HEK293 (cell line): ENCODE results near the gene VEZF1.

Experiments
- CTCF ChIA-PET: fragments of 350-600 bp; formaldehyde crosslinking; extraction: SDS; loops from one replicate; lab custom pipeline; 2021; ENCODE audit warnings: antibody characterized with exemption; lab: Yijun Ruan, JAX
- POLR2A ChIA-PET: fragments of 300-600 bp; formaldehyde crosslinking; extraction: SDS; loops from one replicate; lab custom pipeline; 2020; ENCODE audit warnings: antibody characterized with exemption, inconsistent platforms; lab: Yijun Ruan, JAX
- H3K27ac ChIP-seq: fragments of 200-500 bp; sonication (Bioruptor generic); 2 replicates; pipeline ENCODE4 v1.5.1; 2014; ENCODE audit warnings: low read depth, low read length, control low read depth, inconsistent platforms; ENCODE audit errors: extremely low read depth
- H3K36me3 ChIP-seq, 2 experiments: fragments of 200-500 bp in 1 of 2; sonication (Bioruptor generic) in 1 of 2; 1 replicate in 1 of 2; 2 replicates in 1 of 2; pipeline ENCODE4 v1.5.1; 2014 to 2017; ENCODE audit warnings: inconsistent platforms in 2 of 2, low read length in 2 of 2; ENCODE audit not compliant: control insufficient read depth in 2 of 2, insufficient read depth in 1 of 2
- H3K4me1 ChIP-seq: fragments of 200-500 bp; sonication (Bioruptor generic); 2 replicates; pipeline ENCODE4 v1.5.1; 2014; ENCODE audit warnings: mild to moderate bottlenecking, low read length, inconsistent platforms; ENCODE audit not compliant: control insufficient read depth, insufficient read depth
- H3K4me3 ChIP-seq: 2 replicates; pipeline ENCODE4 v1.5.1; 2011; ENCODE audit warnings: low read depth, mild to moderate bottlenecking, control low read depth, low read length, moderate library complexity
- H3K9me3 ChIP-seq: fragments of 200-500 bp; sonication (Bioruptor generic); 2 replicates; pipeline ENCODE4 v1.5.1; 2014; ENCODE audit warnings: low read depth, low read length, inconsistent platforms; ENCODE audit not compliant: control insufficient read depth, insufficient read depth
- ATF2 ChIP-seq: fragments of 450-650 bp; formaldehyde crosslinking; IDR thresholded peaks from 2 replicates; pipeline ENCODE4 v1.5.1; 2016; ENCODE audit warnings: missing biosample characterization, missing genetic modification characterization, low read depth
- GFI1B ChIP-seq: fragments of 450-650 bp; formaldehyde crosslinking; IDR thresholded peaks from 2 replicates; pipeline ENCODE4 v1.5.1; 2016; ENCODE audit warnings: missing biosample characterization, missing genetic modification characterization
- HIC1 ChIP-seq: fragments of 450-650 bp; formaldehyde crosslinking; IDR thresholded peaks from 2 replicates; pipeline ENCODE4 v1.5.1; 2016; ENCODE audit warnings: missing biosample characterization, missing genetic modification characterization
- HOXC10 ChIP-seq: sonication (generic); formaldehyde crosslinking; IDR thresholded peaks from 2 replicates; pipeline ENCODE4 v1.8.1; 2023; ENCODE audit warnings: mild to moderate bottlenecking, missing genetic modification reagents
- KLF17 ChIP-seq: fragments of 450-650 bp; formaldehyde crosslinking; IDR thresholded peaks from 2 replicates; pipeline ENCODE4 v1.5.1; 2016; ENCODE audit warnings: missing biosample characterization, missing genetic modification characterization
- MZF1 ChIP-seq: fragments of 450-650 bp; formaldehyde crosslinking; IDR thresholded peaks from 2 replicates; pipeline ENCODE4 v1.5.1; 2017; ENCODE audit warnings: missing biosample characterization, missing genetic modification characterization, borderline replicate concordance
- PRDM4 ChIP-seq: fragments of 450-650 bp; formaldehyde crosslinking; IDR thresholded peaks from 2 replicates; pipeline ENCODE4 v1.5.1; 2017; ENCODE audit warnings: missing biosample characterization, missing genetic modification characterization
- ZBTB10 ChIP-seq: fragments of 450-650 bp; formaldehyde crosslinking; IDR thresholded peaks from 2 replicates; pipeline ENCODE4 v1.5.1; 2016; ENCODE audit warnings: missing biosample characterization, missing genetic modification characterization
- ZBTB11 ChIP-seq: fragments of 450-650 bp; formaldehyde crosslinking; conservative IDR thresholded peaks from 2 replicates; pipeline ENCODE4 v1.5.1; 2016; ENCODE audit warnings: low read depth, missing biosample characterization, missing genetic modification characterization
- ZBTB21 ChIP-seq: fragments of 450-650 bp; formaldehyde crosslinking; IDR thresholded peaks from 2 replicates; pipeline ENCODE4 v1.5.1; 2017; ENCODE audit warnings: missing biosample characterization, missing genetic modification characterization
- ZNF16 ChIP-seq: fragments of 450-650 bp; formaldehyde crosslinking; IDR thresholded peaks from 2 replicates; pipeline ENCODE4 v1.5.1; 2016; ENCODE audit warnings: low read depth, missing biosample characterization, missing genetic modification characterization
- ZNF214 ChIP-seq: fragments of 450-650 bp; formaldehyde crosslinking; IDR thresholded peaks from 2 replicates; pipeline ENCODE4 v1.5.1; 2017; ENCODE audit warnings: missing biosample characterization, mild to moderate bottlenecking, missing genetic modification characterization, borderline replicate concordance
- ZNF416 ChIP-seq: fragments of 450-650 bp; formaldehyde crosslinking; IDR thresholded peaks from 2 replicates; pipeline ENCODE4 v1.5.1; 2016; ENCODE audit warnings: missing biosample characterization, missing genetic modification characterization
- ZNF510 ChIP-seq: fragments of 450-650 bp; formaldehyde crosslinking; IDR thresholded peaks from 2 replicates; pipeline ENCODE4 v1.5.1; 2018; ENCODE audit warnings: mild to moderate bottlenecking, missing genetic modification characterization, missing biosample characterization; ENCODE audit not compliant: insufficient replicate concordance
- ZNF580 ChIP-seq: fragments of 450-650 bp; formaldehyde crosslinking; IDR thresholded peaks from 2 replicates; pipeline ENCODE4 v1.5.1; 2016; ENCODE audit warnings: missing biosample characterization, missing genetic modification characterization
- ZNF660 ChIP-seq: fragments of 450-650 bp; IDR thresholded peaks from 2 replicates; pipeline ENCODE4 v1.5.1; 2018; ENCODE audit warnings: missing biosample characterization, mild to moderate bottlenecking, missing genetic modification characterization
- ZNF777 ChIP-seq: fragments of 450-650 bp; formaldehyde crosslinking; IDR thresholded peaks from 2 replicates; pipeline ENCODE4 v1.5.1; 2017; ENCODE audit warnings: missing biosample characterization, missing genetic modification characterization, borderline replicate concordance
- ZSCAN16 ChIP-seq: fragments of 450-650 bp; formaldehyde crosslinking; IDR thresholded peaks from 2 replicates; pipeline ENCODE4 v1.5.1; 2016; ENCODE audit warnings: missing biosample characterization, missing genetic modification characterization
- ZXDB ChIP-seq: fragments of 450-650 bp; formaldehyde crosslinking; IDR thresholded peaks from 2 replicates; pipeline ENCODE4 v1.5.1; 2016; ENCODE audit warnings: missing biosample characterization, missing genetic modification characterization

Gene VEZF1

GRCh38 chr17:57935833-57936807 is 51.9 kb downstream of the VEZF1 start (continued):
- TF ChIP-seq KLF17 (peak; percentile 53), PRDM4 (tag by site-specific recombination) (no peak), ZNF777 (no peak), ZBTB11 (no peak)

- Histone ChIP-seq H3K36me3 (no peaks in the 10 kb centered on the region), H3K4me1 (peaks cover 27% of the 10 kb centered on the region), H3K27ac (no peak overlapping the region), H3K9me3 (no peaks in the 10 kb centered on the region), H3K4me3 (no peak overlapping the region)
- ChIA-PET CTCF (interaction anchor here (0.6 to 1.1 kb wide), 4 partner anchors 16 to 718 kb away, joined by 3 to 4 read pairs (median 3); no protein-coding TSS in a partner anchor), POLR2A (interaction anchor here (1.2 kb wide), 2 partner anchors 23 to 82 kb away, joined by 3 to 4 read pairs; partner anchors contain the start of gene MRPS23)
- TF ChIP-seq ZBTB21 (tag by site-specific recombination) = no peak
- TF ChIP-seq ZNF214 (tag by site-specific recombination) = no peak
- no peak for TF ChIP-seq ZBTB10 (tag by site-specific recombination)
- no peak for TF ChIP-seq ZSCAN16
- no peak for TF ChIP-seq ZXDB (tag by site-specific recombination)
- TF ChIP-seq ATF2 (tag by site-specific recombination) = no peak
- TF ChIP-seq GFI1B (tag by site-specific recombination) = no peak
- TF ChIP-seq ZNF580 = no peak
- no peak for TF ChIP-seq MZF1 (tag by site-specific recombination)
- no peak for TF ChIP-seq ZNF510
- TF ChIP-seq HIC1 (tag by site-specific recombination) = no peak
- no peak for TF ChIP-seq ZNF660 (tag by site-specific recombination)
- no peak for TF ChIP-seq ZNF16
- no peak for TF ChIP-seq HOXC10 (CRISPR knock-in tag)
- TF ChIP-seq ZNF416 (tag by site-specific recombination) = no peak
Measured at GRCh38 chr17:57931488-57932137, 56.4 kb downstream of the VEZF1 start.
